ENCODE measurements around the gene RPP25. TPM values are rescaled to one million over a fixed set of nuclear protein-coding genes. Genes with fewer than 3 reads are reported as not detected.
A peak's percentile ranks its signal among the peaks of the same experiment; 100 is the strongest.
"Not testable (repeated sequence)": the region's sequence is repeated elsewhere in the genome, so short reads cannot be mapped to it uniquely, and the experiment has no call there.

Gene RPP25
- total RNA-seq, 4 donors from 2014 or later: 3.0 to 16.8 (median 7.0) TPM

GRCh38 chr15:74950078-74950908, 6.3 kb downstream of the RPP25 start:
- intact Hi-C loops (cut with DNase I; ENCODE audit: low total_unique reads): loop anchor here (5.0 kb wide), 1 partner anchor 178 kb away; no protein-coding TSS in a partner anchor
- H3K27me3 ChIP-seq: no peaks in the 10 kb centered on the region

GRCh38 chr15:74937590-74938371, 18.8 kb downstream of the RPP25 start, which contains the start of gene COX5A:
Gene COX5A (minus strand): TSS chr15:74938073. CDS start chr15:74938014, 59 bp downstream.
- H3K27ac ChIP-seq: peak within 1 kb of the TSS; percentile 86 to 92
- TF ChIP-seq CTCF (IDR thresholded peaks at IDR 0.05) (peak in 2 of 4 experiments; percentile 18 to 33), POLR2A (IDR thresholded peaks at IDR 0.05) (peak; percentile 70 to 84)
- H3K4me3 ChIP-seq: peak within 1 kb of the TSS; percentile 57 to 99
- H3K9me3 ChIP-seq: no peaks in the 10 kb centered on the region
- H3K36me3 ChIP-seq: no peaks in the 10 kb centered on the region
- H3K4me1 ChIP-seq: peaks cover 0 to 4% of the 10 kb centered on the region in 2 donors
- no peaks in the 10 kb centered on the region for H3K27me3 ChIP-seq
- DNase-seq: peak; percentile 94 to 95
- intact Hi-C loops (cut with DNase I; ENCODE audit: low total_unique reads): no loop called here

More at GRCh38 chr15:74950078-74950908, 6.3 kb downstream of the RPP25 start:
- Histone ChIP-seq H3K9me3 (no peaks in the 10 kb centered on the region), H3K4me3 (no peak overlapping the region), H3K36me3 (no peaks in the 10 kb centered on the region), H3K27ac (no peak overlapping the region), H3K4me1 (no peaks in the 10 kb centered on the region)
- peak; percentile 94 to 99 (median 98) for TF ChIP-seq CTCF (IDR thresholded peaks at IDR 0.05)
- TF ChIP-seq POLR2A (IDR thresholded peaks at IDR 0.05): no peak
- peak; percentile 72 to 83 for DNase-seq

GRCh38 chr15:74937272-74937589, 19.3 kb downstream of the RPP25 start:
- no peaks in the 10 kb centered on the region for H3K9me3 ChIP-seq
- TF ChIP-seq CTCF (IDR thresholded peaks at IDR 0.05): no peak
- TF ChIP-seq POLR2A (IDR thresholded peaks at IDR 0.05): no peak
- H3K27me3 ChIP-seq: no peaks in the 10 kb centered on the region
- H3K27ac ChIP-seq: peak overlapping the region; percentile 86 to 92
- H3K4me1 ChIP-seq: peaks cover 0 to 4% of the 10 kb centered on the region in 2 donors
- no peak for DNase-seq
- H3K36me3 ChIP-seq: no peaks in the 10 kb centered on the region
- intact Hi-C loops (cut with DNase I; ENCODE audit: low total_unique reads): no loop called here
- H3K4me3 ChIP-seq: peak overlapping the region; percentile 57 to 99

DNA sequence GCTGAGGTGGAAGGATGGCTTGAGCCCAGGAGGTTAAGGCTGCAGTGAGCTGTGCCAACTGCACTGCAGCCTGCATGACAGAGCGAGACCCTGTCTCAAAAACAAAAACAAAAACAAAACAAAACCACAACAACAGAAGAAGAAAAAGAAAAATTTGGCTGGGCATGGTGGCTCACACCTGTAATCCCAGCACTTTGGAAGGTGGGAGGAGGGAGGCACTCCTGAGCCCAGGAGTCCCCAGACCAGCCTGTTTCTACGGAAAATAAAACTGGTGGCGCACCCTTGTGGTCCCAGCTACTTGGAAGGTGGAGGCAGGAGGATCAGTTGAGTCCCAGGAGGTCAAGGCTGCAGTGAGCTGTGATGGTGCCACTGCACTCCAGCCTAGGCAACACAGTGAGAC, 21.4 kb downstream of the RPP25 start:
- H3K27ac ChIP-seq; H3K9me3 ChIP-seq; H3K4me3 ChIP-seq; H3K27me3 ChIP-seq; intact Hi-C loops (cut with DNase I; ENCODE audit: low total_unique reads); H3K36me3 ChIP-seq; H3K4me1 ChIP-seq; DNase-seq: not testable (repeated sequence)

DNA sequence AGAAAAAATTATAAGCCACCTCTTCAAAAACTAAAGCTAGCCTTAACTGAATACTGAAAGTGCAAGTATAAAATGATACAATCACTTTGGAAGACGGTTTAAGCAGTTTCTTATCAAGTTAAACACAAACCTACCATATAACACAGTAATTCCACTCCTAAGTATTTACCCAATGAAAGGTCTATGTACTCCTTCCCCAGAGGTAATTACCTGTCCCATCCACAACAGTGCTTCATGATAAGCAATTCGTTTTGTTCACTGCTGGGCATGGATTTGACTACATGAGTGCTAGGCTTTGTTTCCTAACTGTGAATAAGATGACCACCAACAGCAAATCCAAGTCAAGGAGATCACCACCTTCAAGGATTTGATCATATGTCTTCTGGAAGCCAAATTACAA, 23.0 kb downstream of the RPP25 start:
- peaks cover 0 to 4% of the 10 kb centered on the region in 2 donors for H3K4me1 ChIP-seq
- DNase-seq: no peak
- no peak for TF ChIP-seq POLR2A (IDR thresholded peaks at IDR 0.05)
- no peak for TF ChIP-seq CTCF (IDR thresholded peaks at IDR 0.05)
- H3K27ac ChIP-seq: no peak overlapping the region
- no peaks in the 10 kb centered on the region for H3K27me3 ChIP-seq
- H3K4me3 ChIP-seq: no peak overlapping the region
- intact Hi-C loops (cut with DNase I; ENCODE audit: low total_unique reads): no loop called here
- H3K36me3 ChIP-seq: no peaks in the 10 kb centered on the region
- H3K9me3 ChIP-seq: no peaks in the 10 kb centered on the region
